PC-3 (cell line): ENCODE data around the gene WEE1. TPM values are rescaled to one million over a fixed set of nuclear protein-coding genes. Genes with fewer than 3 reads are reported as not detected.

Experiments used
- ATAC-seq: fragments of 200-7000 bp; cut with Tn5 transposase; 2 replicates; pipeline ENCODE4 v1.9.1; 2020; ENCODE audit warnings: mild to moderate bottlenecking, moderate library complexity
- BruUV-seq: library from RNA; stranded (reverse); fragments of 400-500 nt; replicated peaks from 2 replicates; lab custom pipeline; 2021; lab: Mats Ljungman, UMichigan
- CTCF ChIA-PET: fragments of 300-600 bp; sonication (Branson Sonifier 250); formaldehyde crosslinking; loops from one replicate; lab custom pipeline; 2022; ENCODE audit warnings: antibody characterized with exemption; lab: Charles Lee
- POLR2A ChIA-PET: fragments of 300-600 bp; sonication (Branson Sonifier 250); formaldehyde crosslinking; loops from one replicate; lab custom pipeline; 2022; ENCODE audit warnings: antibody characterized with exemption; ENCODE audit not compliant: unreplicated experiment; lab: Charles Lee
- DNase-seq: peaks from one replicate; pipeline ENCODE4 v3.0.0-alpha.2; 2015
- H2AFZ ChIP-seq: fragments of 300-600 bp; sonication (generic); 2 replicates; pipeline ENCODE4 v1.6.0; 2016; ENCODE audit warnings: antibody characterized with exemption, low read length
- H3F3A ChIP-seq: fragments of 300-600 bp; sonication (generic); one replicate; pipeline ENCODE4 v1.6.0; 2017; ENCODE audit warnings: antibody characterized with exemption, low read length, control low read depth, mild to moderate bottlenecking; ENCODE audit not compliant: unreplicated experiment
- H3K27ac ChIP-seq: fragments of 300-600 bp; sonication (generic); 2 replicates; pipeline ENCODE4 v1.5.1; 2016; ENCODE audit warnings: mild to moderate bottlenecking, low read length
- H3K27me3 ChIP-seq: fragments of 300-600 bp; sonication (generic); 2 replicates; pipeline ENCODE4 v1.6.1; 2016; ENCODE audit warnings: low read length, mixed read lengths
- H3K36me3 ChIP-seq: fragments of 300-600 bp; sonication (generic); 2 replicates; pipeline ENCODE4 v1.6.1; 2016; ENCODE audit warnings: low read depth, mixed run types, low read length, mixed read lengths
- H3K4me1 ChIP-seq: fragments of 300-600 bp; sonication (generic); 2 replicates; pipeline ENCODE4 v1.5.1; 2016; ENCODE audit warnings: low read length; ENCODE audit not compliant: insufficient read depth
- H3K4me2 ChIP-seq: fragments of 300-600 bp; sonication (generic); 2 replicates; pipeline ENCODE4 v1.6.0; 2016; ENCODE audit warnings: low read length
- H3K4me3 ChIP-seq: fragments of 300-600 bp; sonication (generic); 2 replicates; pipeline ENCODE4 v1.5.1; 2016; ENCODE audit warnings: mild to moderate bottlenecking, low read length, mixed read lengths
- H3K79me2 ChIP-seq: fragments of 300-600 bp; sonication (generic); 2 replicates; pipeline ENCODE4 v1.6.1; 2017; ENCODE audit warnings: low read length, mixed read lengths
- H3K9ac ChIP-seq: fragments of 300-600 bp; sonication (generic); 2 replicates; pipeline ENCODE4 v1.6.0; 2016; ENCODE audit warnings: mild to moderate bottlenecking, low read length
- H3K9me2 ChIP-seq: fragments of 300-600 bp; sonication (generic); replicated peaks from 2 replicates; pipeline ENCODE4 v1.6.1; 2016; ENCODE audit warnings: mixed run types, low read length, mixed read lengths
- H3K9me3 ChIP-seq: fragments of 300-600 bp; sonication (generic); 2 replicates; pipeline ENCODE4 v1.6.1; 2016; ENCODE audit warnings: low read length, mixed read lengths
- H4K20me1 ChIP-seq: fragments of 300-600 bp; sonication (generic); 2 replicates; pipeline ENCODE4 v1.6.1; 2016; ENCODE audit warnings: low read length, mixed read lengths
- CTCF ChIP-seq: fragments of 300-600 bp; sonication (generic); conservative IDR thresholded peaks from 2 replicates; pipeline ENCODE4 v1.5.1; 2017; ENCODE audit warnings: antibody characterized with exemption, low read depth, mild to moderate bottlenecking, low read length
- EZH2 ChIP-seq: fragments of 300-600 bp; sonication (generic); IDR thresholded peaks from one replicate; pipeline ENCODE4 v1.6.1; 2017; ENCODE audit warnings: antibody characterized with exemption, mild to moderate bottlenecking, low read length; ENCODE audit not compliant: unreplicated experiment
- EZH2phosphoT487 ChIP-seq: fragments of 300-600 bp; sonication (generic); IDR thresholded peaks from 2 replicates; pipeline ENCODE4 v1.6.1; 2018; ENCODE audit warnings: mild to moderate bottlenecking, antibody characterized with exemption, low read length, borderline replicate concordance
- intact Hi-C: fragments of 100-400 bp; cut with micrococcal nuclease; formaldehyde crosslinking; loops from 2 replicates; pipeline ENCODE4 v1.9.0; 2023
- total RNA-seq: library from RNA; depleted of rRNA; stranded (reverse); fragments of >200 nt; gene quantifications from 2 replicates; pipeline ENCODE4 v1.2.3, GENCODE V29; 2014; rRNA removed

WEE1 gene
- total RNA-seq, 1 experiment from 2014 or later = 46.9 TPM

GRCh38 chr11:9633679-9634078, 60.2 kb downstream of the WEE1 start:
- no peak for ATAC-seq
- intact Hi-C loops = no loop called here
- CTCF ChIA-PET = no interaction called here

GRCh38 chr11:9636691-9637090, 63.2 kb downstream of the WEE1 start:
- H2AFZ ChIP-seq = no peak overlapping the region
- H3K9ac ChIP-seq = no peak overlapping the region
- no peaks in the 10 kb centered on the region for H3K79me2 ChIP-seq
- no TSS peak for BruUV-seq
- no peak overlapping the region for H3K4me3 ChIP-seq
- H3K9me3 ChIP-seq = no peaks in the 10 kb centered on the region
- ChIA-PET CTCF (no interaction called here), POLR2A (no interaction called here)
- H4K20me1 ChIP-seq = no peaks in the 10 kb centered on the region
- intact Hi-C loops = no loop called here
- no peaks in the 10 kb centered on the region for H3K9me2 ChIP-seq
- H3F3A ChIP-seq = no peaks in the 10 kb centered on the region
- DNase-seq (no peak), ATAC-seq (no peak)
- TF ChIP-seq EZH2 = no peak
- TF ChIP-seq CTCF = no peak
- no peak for TF ChIP-seq EZH2phosphoT487
- H3K27ac ChIP-seq = no peak overlapping the region
- H3K4me2 ChIP-seq = no peak overlapping the region
- no peaks in the 10 kb centered on the region for H3K4me1 ChIP-seq
- no peaks in the 10 kb centered on the region for H3K36me3 ChIP-seq
- H3K27me3 ChIP-seq = no peaks in the 10 kb centered on the region

More at GRCh38 chr11:9633679-9634078, 60.2 kb downstream of the WEE1 start:
- Histone ChIP-seq H3K9ac (no peak overlapping the region), H3K9me2 (no peaks in the 10 kb centered on the region), H3K79me2 (no peaks in the 10 kb centered on the region), H3K4me1 (no peaks in the 10 kb centered on the region), H3K4me2 (no peak overlapping the region), H4K20me1 (no peaks in the 10 kb centered on the region), H3K36me3 (no peaks in the 10 kb centered on the region), H3K27me3 (no peaks in the 10 kb centered on the region), H3K9me3 (no peaks in the 10 kb centered on the region), H3K4me3 (no peak overlapping the region), H2AFZ (no peak overlapping the region), H3K27ac (no peak overlapping the region), H3F3A (no peaks in the 10 kb centered on the region)
- DNase-seq = no peak
- BruUV-seq = no TSS peak
- TF ChIP-seq EZH2phosphoT487 (no peak), EZH2 (no peak), CTCF (no peak)
- POLR2A ChIA-PET = no interaction called here

GRCh38 chr11:9639099-9639498, 65.6 kb downstream of the WEE1 start:
- Histone ChIP-seq H3K9me2 (no peaks in the 10 kb centered on the region), H3K36me3 (no peaks in the 10 kb centered on the region), H3K4me1 (no peaks in the 10 kb centered on the region), H2AFZ (no peak overlapping the region), H3K9ac (no peak overlapping the region), H3K9me3 (no peaks in the 10 kb centered on the region), H3F3A (no peaks in the 10 kb centered on the region), H3K27me3 (no peaks in the 10 kb centered on the region), H4K20me1 (no peaks in the 10 kb centered on the region), H3K4me2 (no peak overlapping the region), H3K4me3 (no peak overlapping the region), H3K79me2 (no peaks in the 10 kb centered on the region), H3K27ac (no peak overlapping the region)
- POLR2A ChIA-PET = no interaction called here
- no peak for TF ChIP-seq CTCF
- no peak for TF ChIP-seq EZH2
- TF ChIP-seq EZH2phosphoT487 = no peak
- CTCF ChIA-PET = no interaction called here
- no peak for ATAC-seq
- no TSS peak for BruUV-seq
- intact Hi-C loops = no loop called here
- DNase-seq = no peak

Other genes starting within 250 kb of the WEE1 start
- gene IPO7, start 189.0 kb upstream of the WEE1 start, total RNA-seq = 78.9 and 109 TPM in 2 replicates
- 21.8 and 33.9 TPM in 2 replicates for gene ZNF143, start 112.7 kb upstream of the WEE1 start, total RNA-seq
- gene SWAP70, start 90.4 kb downstream of the WEE1 start, total RNA-seq = 8.6 and 8.8 TPM in 2 replicates